ENCODE data around the gene RIMS1.

The RIMS1 gene

DNA sequence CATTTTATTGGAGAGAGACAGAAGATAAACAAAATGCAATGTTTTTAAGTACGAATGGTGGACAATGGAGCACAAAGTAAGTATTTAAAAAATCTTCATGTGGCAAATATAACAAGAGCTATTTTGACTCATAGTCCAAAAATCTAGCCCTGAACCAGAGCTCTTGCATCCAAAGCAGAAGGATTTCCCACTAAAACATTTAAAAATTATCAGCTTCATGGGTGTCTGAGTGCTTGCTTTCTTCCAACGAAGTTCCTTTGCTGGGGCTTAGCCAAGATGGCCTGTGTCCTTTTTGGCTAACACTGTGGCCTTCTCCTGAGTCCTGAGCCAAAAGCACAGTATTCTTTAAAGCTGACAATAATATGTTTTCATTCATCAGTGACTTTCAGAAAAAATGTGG lies 161.7 kb downstream of the RIMS1 start:
- H3K36me3 ChIP-seq (replicated peaks in 1 of 2; ENCODE audit: control insufficient read depth in 2 of 2, insufficient read depth in 2 of 2, low read length in 2 of 2), result no peaks in the 10 kb centered on the region
- no CpG with 5 or more reads among the region's 2 CpGs for WGBS, 2 donors (ENCODE audit: extremely low coverage in 2 of 2, insufficient read length in 2 of 2, insufficient replicate concordance in 1 of 2)
- no peak overlapping the region for H2BK120ac ChIP-seq (ENCODE audit: low read depth, low read length)

DNA sequence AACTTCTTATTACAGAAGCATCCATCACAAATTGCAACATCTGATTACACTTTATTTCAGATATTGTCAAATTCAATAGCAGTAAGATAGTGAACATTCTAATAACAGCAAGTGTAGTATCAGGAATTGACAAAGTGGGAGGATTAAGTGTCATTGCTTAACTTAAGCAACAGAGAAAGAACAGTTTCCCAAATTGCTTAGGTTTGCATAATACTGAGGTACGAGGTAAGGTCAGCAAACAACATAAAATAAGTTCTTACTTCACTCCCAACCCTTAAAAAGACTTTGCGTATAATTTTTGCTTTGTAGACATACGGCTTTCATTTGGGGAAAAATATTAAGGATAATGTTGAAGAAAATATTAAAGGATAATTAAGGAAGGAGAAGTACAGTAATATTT lies 163.0 kb downstream of the RIMS1 start:
- no peaks in the 10 kb centered on the region for H3K36me3 ChIP-seq (replicated peaks in 1 of 2; ENCODE audit: control insufficient read depth in 2 of 2, insufficient read depth in 2 of 2, low read length in 2 of 2)

More for the DNA sequence above, 161.7 kb downstream of the RIMS1 start:
- H4K91ac ChIP-seq (ENCODE audit: low read depth, low read length, poor library complexity), result no peak overlapping the region
- H3K4me3 ChIP-seq (ENCODE audit: low read length in 2 of 2), result no peak overlapping the region
- DNase-seq (ENCODE audit: low spot score), result no peak
- no peaks in the 10 kb centered on the region for H3K79me1 ChIP-seq (ENCODE audit: low read depth, low read length)
- no peak overlapping the region for H3K14ac ChIP-seq (ENCODE audit: low read length)
- H3K18ac ChIP-seq (ENCODE audit: low read length), result no peak overlapping the region
- no peak overlapping the region for H2AFZ ChIP-seq (ENCODE audit: low read length)
- no peaks in the 10 kb centered on the region for H3K4me1 ChIP-seq (ENCODE audit: control insufficient read depth in 2 of 2, insufficient read depth in 1 of 2, low read depth in 1 of 2, low read length in 2 of 2)
- H3K9me3 ChIP-seq (replicated peaks in 1 of 2; ENCODE audit: control insufficient read depth in 2 of 2, insufficient read depth in 1 of 2, low read depth in 1 of 2, low read length in 2 of 2), result no peaks in the 10 kb centered on the region
- H3K9ac ChIP-seq (ENCODE audit: low read depth, low read length, poor library complexity), result no peak overlapping the region
- H3K23ac ChIP-seq (ENCODE audit: low read depth, low read length, poor library complexity), result no peak overlapping the region
- no peak overlapping the region for H2BK5ac ChIP-seq (ENCODE audit: low read length)
- H4K8ac ChIP-seq (ENCODE audit: low read depth, low read length), result no peak overlapping the region
- H3K27me3 ChIP-seq (ENCODE audit: control insufficient read depth in 3 of 3, insufficient read depth in 3 of 3, low read depth in 1 of 3, low read length in 3 of 3), result no peaks in the 10 kb centered on the region
- no peak overlapping the region for H3K4ac ChIP-seq (ENCODE audit: low read length)
- no peak overlapping the region for H3K27ac ChIP-seq (replicated peaks; ENCODE audit: low read length)
- H2BK15ac ChIP-seq (ENCODE audit: low read length), result no peak overlapping the region
- no peak overlapping the region for H2BK12ac ChIP-seq (ENCODE audit: low read length)
- no peak overlapping the region for H3K4me2 ChIP-seq (ENCODE audit: insufficient read depth, low read length, poor library complexity, severe bottlenecking)
- no peak overlapping the region for H2AK5ac ChIP-seq (ENCODE audit: low read depth, low read length)

DNA sequence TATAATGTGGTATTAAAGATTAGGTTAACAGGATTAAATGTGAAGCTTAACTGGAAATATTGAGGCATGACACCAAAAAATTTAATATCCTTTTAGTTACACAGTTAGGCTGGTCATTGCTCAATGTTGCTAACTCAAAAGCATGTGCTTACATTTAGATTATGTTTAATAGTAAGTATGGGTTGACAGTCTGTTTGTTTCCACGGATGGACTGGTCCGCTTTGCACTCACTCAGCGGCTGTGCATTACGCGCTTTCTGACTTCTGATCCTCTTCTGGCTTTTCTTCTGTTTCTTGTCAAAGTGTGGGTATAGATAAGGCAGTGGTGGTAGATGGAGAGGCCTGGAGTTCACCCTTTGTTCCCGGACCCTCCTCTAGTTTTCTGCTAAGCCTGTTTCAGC lies 174.9 kb downstream of the RIMS1 start:
- no peak for DNase-seq (ENCODE audit: low spot score)
- Histone ChIP-seq H2AFZ (ENCODE audit: low read length) (peak overlapping the region; percentile 11), H3K79me1 (ENCODE audit: low read depth, low read length) (no peaks in the 10 kb centered on the region), H4K8ac (ENCODE audit: low read depth, low read length) (no peak overlapping the region), H3K23ac (ENCODE audit: low read depth, low read length, poor library complexity) (no peak overlapping the region), H2AK5ac (ENCODE audit: low read depth, low read length) (no peak overlapping the region), H4K91ac (ENCODE audit: low read depth, low read length, poor library complexity) (no peak overlapping the region), H3K4me1 (ENCODE audit: control insufficient read depth in 2 of 2, insufficient read depth in 1 of 2, low read depth in 1 of 2, low read length in 2 of 2) (no peaks in the 10 kb centered on the region), H2BK5ac (ENCODE audit: low read length) (no peak overlapping the region), H2BK15ac (ENCODE audit: low read length) (no peak overlapping the region), H3K36me3 (replicated peaks in 1 of 2; ENCODE audit: control insufficient read depth in 2 of 2, insufficient read depth in 2 of 2, low read length in 2 of 2) (no peaks in the 10 kb centered on the region), H3K4me2 (ENCODE audit: insufficient read depth, low read length, poor library complexity, severe bottlenecking) (no peak overlapping the region), H3K4ac (ENCODE audit: low read length) (no peak overlapping the region), H3K9ac (ENCODE audit: low read depth, low read length, poor library complexity) (no peak overlapping the region), H3K27ac (replicated peaks; ENCODE audit: low read length) (no peak overlapping the region), H3K4me3 (ENCODE audit: low read length in 2 of 2) (no peak overlapping the region), H3K27me3 (ENCODE audit: control insufficient read depth in 3 of 3, insufficient read depth in 3 of 3, low read depth in 1 of 3, low read length in 3 of 3) (no peaks in the 10 kb centered on the region), H2BK120ac (ENCODE audit: low read depth, low read length) (no peak overlapping the region), H3K18ac (ENCODE audit: low read length) (no peak overlapping the region), H3K14ac (ENCODE audit: low read length) (no peak overlapping the region), H3K9me3 (replicated peaks in 1 of 2; ENCODE audit: control insufficient read depth in 2 of 2, insufficient read depth in 1 of 2, low read depth in 1 of 2, low read length in 2 of 2) (no peaks in the 10 kb centered on the region), H2BK12ac (ENCODE audit: low read length) (no peak overlapping the region)
- no CpG with 5 or more reads among the region's 6 CpGs for WGBS, 2 donors (ENCODE audit: extremely low coverage in 2 of 2, insufficient read length in 2 of 2, insufficient replicate concordance in 1 of 2)

More for the DNA sequence above, 163.0 kb downstream of the RIMS1 start:
- H3K27me3 ChIP-seq (ENCODE audit: control insufficient read depth in 3 of 3, insufficient read depth in 3 of 3, low read depth in 1 of 3, low read length in 3 of 3), result no peaks in the 10 kb centered on the region
- no peak overlapping the region for H3K4me2 ChIP-seq (ENCODE audit: insufficient read depth, low read length, poor library complexity, severe bottlenecking)
- no peak overlapping the region for H2BK12ac ChIP-seq (ENCODE audit: low read length)
- no peak overlapping the region for H3K4me3 ChIP-seq (ENCODE audit: low read length in 2 of 2)
- H2AFZ ChIP-seq (ENCODE audit: low read length), result no peak overlapping the region
- no peak overlapping the region for H3K9ac ChIP-seq (ENCODE audit: low read depth, low read length, poor library complexity)
- DNase-seq (ENCODE audit: low spot score), result no peak
- H3K4me1 ChIP-seq (ENCODE audit: control insufficient read depth in 2 of 2, insufficient read depth in 1 of 2, low read depth in 1 of 2, low read length in 2 of 2), result no peaks in the 10 kb centered on the region
- no peak overlapping the region for H2AK5ac ChIP-seq (ENCODE audit: low read depth, low read length)
- H3K27ac ChIP-seq (replicated peaks; ENCODE audit: low read length), result no peak overlapping the region
- no peak overlapping the region for H3K14ac ChIP-seq (ENCODE audit: low read length)
- no peaks in the 10 kb centered on the region for H3K79me1 ChIP-seq (ENCODE audit: low read depth, low read length)
- H3K4ac ChIP-seq (ENCODE audit: low read length), result no peak overlapping the region
- H2BK120ac ChIP-seq (ENCODE audit: low read depth, low read length), result no peak overlapping the region
- H3K23ac ChIP-seq (ENCODE audit: low read depth, low read length, poor library complexity), result no peak overlapping the region
- H2BK5ac ChIP-seq (ENCODE audit: low read length), result no peak overlapping the region
- no peak overlapping the region for H3K18ac ChIP-seq (ENCODE audit: low read length)
- H2BK15ac ChIP-seq (ENCODE audit: low read length), result no peak overlapping the region
- H4K8ac ChIP-seq (ENCODE audit: low read depth, low read length), result no peak overlapping the region
- H3K9me3 ChIP-seq (replicated peaks in 1 of 2; ENCODE audit: control insufficient read depth in 2 of 2, insufficient read depth in 1 of 2, low read depth in 1 of 2, low read length in 2 of 2), result no peaks in the 10 kb centered on the region
- no peak overlapping the region for H4K91ac ChIP-seq (ENCODE audit: low read depth, low read length, poor library complexity)
- 100% methylated on average over 1 of the region's 3 CpGs; no CpG with 5 or more reads in 1 of the 2 donors for WGBS, 2 donors (ENCODE audit: extremely low coverage in 2 of 2, insufficient read length in 2 of 2, insufficient replicate concordance in 1 of 2)

DNA sequence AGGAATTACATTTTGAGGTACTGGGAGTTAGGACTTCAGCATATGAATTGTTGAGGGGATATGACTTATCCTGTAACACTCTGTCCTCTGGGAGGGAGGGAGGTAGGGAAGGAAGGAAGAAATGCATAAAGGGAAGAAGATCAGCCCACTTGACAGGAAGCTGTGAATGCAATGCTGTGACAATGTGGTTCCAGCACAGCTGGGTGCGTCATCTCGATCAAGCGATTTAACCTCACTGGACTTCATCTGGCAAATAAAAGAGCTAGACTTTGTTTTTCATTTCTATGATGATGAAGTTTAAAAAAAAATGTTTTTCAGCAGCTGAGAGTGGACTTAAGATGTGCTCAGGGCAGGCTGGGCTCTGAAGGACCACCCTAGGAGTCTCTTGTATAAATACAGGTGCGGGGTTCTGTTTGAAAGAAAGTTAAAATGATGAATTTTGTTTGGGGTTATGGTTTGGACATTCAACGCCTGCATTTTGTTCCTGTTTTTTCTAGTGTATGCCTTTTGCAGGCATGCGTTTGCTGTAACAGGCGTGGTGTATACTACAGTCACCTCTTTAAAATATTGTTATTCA lies 178.1 kb downstream of the RIMS1 start:
- Histone ChIP-seq H3K14ac (ENCODE audit: low read length) (no peak overlapping the region), H3K27ac (replicated peaks; ENCODE audit: low read length) (no peak overlapping the region), H3K36me3 (replicated peaks in 1 of 2; ENCODE audit: control insufficient read depth in 2 of 2, insufficient read depth in 2 of 2, low read length in 2 of 2) (no peaks in the 10 kb centered on the region), H3K23ac (ENCODE audit: low read depth, low read length, poor library complexity) (no peak overlapping the region), H2BK15ac (ENCODE audit: low read length) (no peak overlapping the region), H2AFZ (ENCODE audit: low read length) (no peak overlapping the region), H3K18ac (ENCODE audit: low read length) (no peak overlapping the region), H4K91ac (ENCODE audit: low read depth, low read length, poor library complexity) (no peak overlapping the region), H3K9me3 (replicated peaks in 1 of 2; ENCODE audit: control insufficient read depth in 2 of 2, insufficient read depth in 1 of 2, low read depth in 1 of 2, low read length in 2 of 2) (no peaks in the 10 kb centered on the region), H4K8ac (ENCODE audit: low read depth, low read length) (no peak overlapping the region), H2BK120ac (ENCODE audit: low read depth, low read length) (no peak overlapping the region), H2BK12ac (ENCODE audit: low read length) (no peak overlapping the region), H2AK5ac (ENCODE audit: low read depth, low read length) (no peak overlapping the region), H3K4me1 (ENCODE audit: control insufficient read depth in 2 of 2, insufficient read depth in 1 of 2, low read depth in 1 of 2, low read length in 2 of 2) (no peaks in the 10 kb centered on the region), H3K9ac (ENCODE audit: low read depth, low read length, poor library complexity) (no peak overlapping the region), H3K4ac (ENCODE audit: low read length) (no peak overlapping the region), H3K27me3 (ENCODE audit: control insufficient read depth in 3 of 3, insufficient read depth in 3 of 3, low read depth in 1 of 3, low read length in 3 of 3) (no peaks in the 10 kb centered on the region), H3K79me1 (ENCODE audit: low read depth, low read length) (no peaks in the 10 kb centered on the region), H3K4me2 (ENCODE audit: insufficient read depth, low read length, poor library complexity, severe bottlenecking) (no peak overlapping the region), H2BK5ac (ENCODE audit: low read length) (no peak overlapping the region), H3K4me3 (ENCODE audit: low read length in 2 of 2) (no peak overlapping the region)
- no CpG with 5 or more reads among the region's 7 CpGs for WGBS, 2 donors (ENCODE audit: extremely low coverage in 2 of 2, insufficient read length in 2 of 2, insufficient replicate concordance in 1 of 2)
- DNase-seq (ENCODE audit: low spot score), result no peak

All from neuronal stem cell (in vitro differentiated cells).